COLO668 (cell line): ENCODE measurements around the gene MAP3K20.
"Not testable (repeated sequence)": the region's sequence is repeated elsewhere in the genome, so short reads cannot be mapped to it uniquely, and the experiment has no call there.

Experiments
- DNase-seq: peaks from one replicate; lab custom pipeline; 2025; ENCODE audit not compliant: unreplicated experiment; lab: John Stamatoyannopoulos, UW

The MAP3K20 gene

DNA sequence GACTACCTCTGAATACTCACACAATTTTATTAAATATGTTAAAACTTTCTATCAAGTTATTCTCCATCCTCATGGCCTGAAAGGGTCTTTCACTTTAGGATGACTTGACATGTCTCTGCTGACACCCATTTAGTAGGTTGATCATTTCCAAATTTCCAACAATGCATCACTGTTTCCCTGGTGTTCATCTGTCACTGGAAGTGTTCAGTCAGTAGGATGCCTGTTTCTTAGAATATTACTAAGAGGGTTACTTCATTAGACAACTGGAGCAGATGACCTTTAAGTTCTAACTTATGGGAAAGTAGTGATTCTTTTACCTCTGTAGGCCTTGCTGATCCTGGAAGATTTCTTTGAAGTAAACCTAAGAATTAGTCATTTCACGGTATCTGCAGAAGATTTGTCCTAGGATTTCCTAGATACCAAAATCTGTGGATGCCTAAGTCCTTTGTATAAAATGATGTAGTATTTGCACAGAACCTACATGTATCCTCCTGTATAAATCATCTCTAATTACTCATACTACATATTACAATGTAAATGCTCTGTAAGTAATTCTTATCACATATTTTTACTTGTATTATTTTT, 77.7 kb downstream of the MAP3K20 start:
- DNase-seq: no peak

- DNase-seq: no peak
Measured at GRCh38 chr2:173157676-173158293, 82.1 kb downstream of the MAP3K20 start.

GRCh38 chr2:173159791-173160463, 84.3 kb downstream of the MAP3K20 start:
- no peak for DNase-seq

GRCh38 chr2:173160618-173161017, 85.0 kb downstream of the MAP3K20 start:
- no peak for DNase-seq

GRCh38 chr2:173161040-173161439, 85.4 kb downstream of the MAP3K20 start:
- no peak for DNase-seq

- no peak for DNase-seq
Measured at GRCh38 chr2:173161507-173161906, 85.9 kb downstream of the MAP3K20 start.

DNA sequence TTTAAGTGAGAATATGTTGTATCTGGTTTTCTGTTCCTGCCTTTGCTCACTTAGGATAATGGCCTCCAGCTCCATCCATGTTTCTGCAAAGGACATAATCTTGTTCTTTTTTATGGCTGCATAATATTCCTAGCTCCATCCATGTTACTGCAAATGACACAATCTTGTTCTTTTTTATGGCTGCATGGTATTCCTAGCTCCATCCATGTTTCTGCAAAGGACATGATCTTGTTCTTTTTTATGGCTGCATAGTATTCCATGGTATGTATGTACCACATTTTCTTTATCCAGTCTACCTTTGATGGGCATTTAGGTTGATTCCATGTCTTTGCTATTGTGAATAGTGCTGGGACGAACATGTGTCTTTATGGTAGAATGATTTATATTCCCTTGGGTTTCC, 87.7 kb downstream of the MAP3K20 start:
- not testable (repeated sequence) for DNase-seq

DNA sequence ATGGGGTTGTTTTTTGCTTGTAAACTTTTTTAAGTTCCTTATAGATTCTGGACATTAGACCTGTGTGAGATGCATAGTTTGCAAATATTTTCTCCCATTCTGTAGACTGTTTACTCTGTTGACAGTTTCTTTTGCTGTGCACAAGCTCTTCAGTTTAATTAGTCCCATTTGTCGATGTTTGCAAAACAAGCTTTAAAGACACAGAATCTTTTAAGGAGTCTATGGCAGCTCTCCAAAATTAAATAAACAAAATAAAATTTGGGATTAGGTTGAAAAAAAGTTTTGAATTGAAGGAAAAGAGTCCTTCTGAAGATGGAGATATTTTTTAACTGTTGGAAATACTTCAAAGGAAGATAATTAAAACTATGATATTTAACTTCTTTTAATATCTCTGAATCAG, 88.8 kb downstream of the MAP3K20 start:
- DNase-seq: no peak

DNA sequence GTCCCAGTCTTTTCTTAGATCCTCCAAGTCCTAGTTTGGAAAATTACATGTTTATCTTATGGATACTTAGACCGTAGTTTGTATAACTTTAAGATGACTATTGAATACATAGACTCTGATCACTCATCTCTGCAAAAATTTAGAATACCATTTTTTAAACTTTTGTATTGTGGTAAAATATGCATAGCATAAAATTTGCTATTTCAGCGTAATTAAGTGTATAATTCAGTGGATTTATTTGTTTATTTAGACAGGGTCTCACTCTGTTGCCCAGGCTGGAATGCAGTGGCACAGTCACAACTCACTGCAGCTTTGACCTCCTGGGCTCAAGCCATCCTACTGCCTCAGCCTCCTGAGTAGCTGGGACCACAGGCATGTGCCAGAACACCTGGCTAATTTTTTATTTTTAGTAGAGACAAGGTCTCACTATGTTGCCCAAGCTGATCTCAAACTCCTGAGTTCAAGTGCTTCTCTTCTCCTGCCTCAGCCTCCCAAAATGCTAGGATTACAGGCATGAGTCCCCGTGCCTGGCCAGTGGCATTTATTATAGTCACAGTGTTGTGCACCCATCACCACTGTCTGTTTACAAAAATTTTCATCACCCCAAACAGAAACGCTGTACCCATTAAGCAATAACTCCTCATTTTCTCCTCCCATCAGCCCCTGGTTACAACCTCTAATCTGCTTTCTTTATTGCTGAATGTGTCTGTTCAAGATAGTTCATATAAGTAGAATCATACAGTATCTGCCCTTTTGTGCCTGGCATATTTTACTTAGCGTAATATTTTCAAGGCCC, 90.0 kb downstream of the MAP3K20 start:
- no peak for DNase-seq

- no peak for DNase-seq
Measured at GRCh38 chr2:173171321-173171720, 95.7 kb downstream of the MAP3K20 start.

DNA sequence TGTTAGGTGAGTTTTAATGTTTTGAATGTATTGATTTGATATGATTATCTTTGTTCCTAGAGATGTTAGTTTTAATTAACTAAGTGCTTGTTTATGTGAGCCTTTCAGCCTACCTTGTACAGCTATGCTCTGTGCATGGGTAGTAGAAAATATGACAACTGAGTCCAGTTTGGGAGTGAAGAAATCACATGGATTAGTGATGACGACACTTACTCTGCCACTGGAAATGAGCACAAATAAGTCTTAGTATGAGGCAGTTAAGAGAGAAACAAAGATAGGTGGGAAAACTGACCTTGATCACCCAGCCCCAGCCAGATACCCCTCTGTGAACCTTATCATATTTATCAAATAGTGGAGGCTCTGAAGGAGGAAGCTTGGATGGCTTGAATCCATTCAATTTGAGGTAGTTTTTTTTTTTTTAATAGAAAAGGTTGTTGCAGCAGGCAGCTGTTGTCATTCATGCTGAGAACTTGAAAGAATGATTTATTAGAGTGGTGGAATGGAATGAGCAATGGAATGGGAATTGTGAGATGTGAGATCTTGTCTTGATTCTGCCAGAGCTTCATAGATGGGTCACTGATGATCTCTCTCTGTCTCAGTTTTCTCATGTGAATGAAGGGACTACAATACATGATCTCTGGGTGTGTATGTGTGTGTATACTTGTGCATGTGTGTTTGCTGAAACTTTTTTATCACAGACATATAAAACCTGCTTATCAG, 96.4 kb downstream of the MAP3K20 start:
- DNase-seq: no peak

DNA sequence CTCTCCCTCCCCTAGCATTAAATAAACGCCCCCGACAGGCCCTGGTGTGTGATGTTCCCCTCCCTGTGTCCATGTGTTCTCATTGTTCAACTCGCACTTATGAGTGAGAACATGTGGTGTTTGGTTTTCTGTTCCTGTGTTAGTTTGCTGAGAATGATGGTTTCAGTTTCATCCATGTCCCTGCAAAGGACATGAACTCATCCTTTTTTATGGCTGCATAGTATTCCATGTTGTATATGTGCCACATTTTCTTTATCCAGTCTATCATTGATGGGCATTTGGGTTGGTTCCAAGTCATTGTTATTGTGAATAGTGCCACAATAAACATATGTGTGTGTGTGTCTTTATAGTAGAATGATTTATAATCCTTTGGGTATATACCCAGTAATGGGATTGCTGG, 98.7 kb downstream of the MAP3K20 start:
- DNase-seq: not testable (repeated sequence)

DNA sequence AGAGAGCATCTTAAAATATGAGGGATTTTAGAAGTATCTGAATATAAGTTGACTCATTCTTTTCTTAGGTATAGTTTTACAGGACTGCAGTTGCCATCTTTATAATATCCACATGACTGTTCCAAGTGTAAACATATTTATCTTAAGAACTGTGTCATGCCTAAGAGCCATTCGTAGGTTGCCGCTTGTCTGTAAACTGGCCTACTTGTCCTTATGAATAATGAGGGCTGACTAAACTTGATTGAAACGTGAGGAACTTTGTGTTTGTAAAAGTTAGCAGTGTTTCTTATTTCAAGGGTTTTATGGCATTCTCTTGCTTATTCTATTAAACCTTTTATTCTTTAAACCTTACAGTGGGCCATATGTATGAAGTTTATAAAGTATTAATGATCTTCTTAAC, 99.6 kb downstream of the MAP3K20 start:
- no peak for DNase-seq

DNA sequence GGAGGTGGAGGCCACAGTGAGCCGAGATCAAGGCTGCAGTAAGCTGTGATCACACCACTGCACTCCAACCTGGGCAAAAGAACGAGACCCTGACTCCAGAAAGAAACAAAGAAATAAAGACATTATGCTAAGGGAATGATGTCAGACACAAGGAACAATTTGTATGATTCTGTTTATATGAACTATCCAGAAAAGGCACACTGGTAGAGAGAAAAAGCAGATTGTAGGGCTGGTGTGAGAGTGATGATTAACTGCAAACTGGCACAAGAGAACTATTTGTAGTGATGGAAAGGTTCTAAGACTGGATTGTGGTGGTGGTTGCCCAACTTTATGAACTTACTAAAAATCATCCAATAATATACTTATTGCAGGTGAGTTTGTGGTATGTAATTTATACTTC, 106.3 kb downstream of the MAP3K20 start:
- no peak for DNase-seq

- DNase-seq: no peak
Measured at GRCh38 chr2:173184031-173185004, 108.7 kb downstream of the MAP3K20 start.

GRCh38 chr2:173185437-173185836, 109.8 kb downstream of the MAP3K20 start:
- no peak for DNase-seq

- no peak for DNase-seq
Measured at GRCh38 chr2:173187941-173188788, 112.5 kb downstream of the MAP3K20 start.

- no peak for DNase-seq
Measured at GRCh38 chr2:173191601-173192000, 116.0 kb downstream of the MAP3K20 start.

DNA sequence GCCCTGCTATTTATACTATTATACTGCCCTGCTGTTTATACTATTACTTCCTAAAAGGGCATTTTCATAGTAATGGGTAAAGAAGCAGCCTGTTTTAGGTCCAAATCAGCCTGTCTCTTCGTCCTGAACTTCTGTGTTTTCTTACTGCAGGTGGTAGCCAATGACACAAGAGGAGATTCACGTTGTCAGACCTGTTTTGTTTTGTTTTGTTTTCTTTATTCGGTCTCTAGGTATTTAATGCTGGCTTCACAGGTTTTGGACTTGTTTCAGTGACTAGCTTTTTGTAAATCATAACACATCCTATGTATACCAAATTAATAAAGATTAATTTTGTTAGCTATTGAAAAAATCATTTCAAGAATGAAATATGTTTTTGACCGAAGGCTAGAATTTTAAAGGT, 116.4 kb downstream of the MAP3K20 start:
- no peak for DNase-seq
